IMR-90 (cell line): ENCODE measurements around the gene TMEM61.

Source experiments
- BHLHE40 ChIP-seq: fragments of 150-350 bp; IDR thresholded peaks from 2 replicates; pipeline ENCODE4 v1.6.1; 2016; ENCODE audit warnings: mild to moderate bottlenecking, low read depth, low read length
- CEBPB ChIP-seq: IDR thresholded peaks from 2 replicates; pipeline ENCODE4 v1.6.1; 2012; ENCODE audit warnings: low read depth, low read length, improper control_type of control experiment
- CHD1 ChIP-seq: IDR thresholded peaks from 2 replicates; pipeline ENCODE4 v1.6.1; 2012; ENCODE audit warnings: low read depth, low read length, improper control_type of control experiment
- MAFK ChIP-seq: IDR thresholded peaks from 2 replicates; pipeline ENCODE4 v1.6.1; 2012; ENCODE audit warnings: low read depth, low read length, improper control_type of control experiment
- MAZ ChIP-seq: IDR thresholded peaks from 2 replicates; pipeline ENCODE4 v1.6.1; 2012; ENCODE audit warnings: low read depth, mild to moderate bottlenecking, low read length, improper control_type of control experiment, moderate library complexity, borderline replicate concordance
- MXI1 ChIP-seq: IDR thresholded peaks from 2 replicates; pipeline ENCODE4 v1.6.1; 2012; ENCODE audit warnings: low read depth, mild to moderate bottlenecking, low read length, moderate library complexity, borderline replicate concordance
- NFE2L2 ChIP-seq: fragments of 150-350 bp; IDR thresholded peaks from 2 replicates; pipeline ENCODE4 v1.6.1; 2016; ENCODE audit warnings: low read depth, mild to moderate bottlenecking, low read length
- POLR2A ChIP-seq: IDR thresholded peaks from 2 replicates; pipeline ENCODE4 v1.6.1; 2012; ENCODE audit warnings: mild to moderate bottlenecking, low read depth, low read length
- RAD21 ChIP-seq: IDR thresholded peaks from 2 replicates; pipeline ENCODE4 v1.6.1; 2012; ENCODE audit warnings: low read length, improper control_type of control experiment
- RFX5 ChIP-seq: IDR thresholded peaks from 2 replicates; pipeline ENCODE4 v1.8.0; 2012; ENCODE audit warnings: low read depth, mild to moderate bottlenecking, low read length, moderate library complexity
- SMC3 ChIP-seq: fragments of 150-350 bp; IDR thresholded peaks from 2 replicates; pipeline ENCODE4 v1.6.1; 2016; ENCODE audit warnings: low read depth, mild to moderate bottlenecking, antibody characterized with exemption, low read length, moderate library complexity
- TF ChIP-seq, protein P1 (sequence below): fragments of 150-350 bp; IDR thresholded peaks from 2 replicates; pipeline ENCODE4 v1.6.1; 2017; ENCODE audit warnings: mild to moderate bottlenecking, antibody characterized with exemption, low read length, low read depth
- TF ChIP-seq, protein P2 (sequence below): conservative IDR thresholded peaks from 2 replicates; pipeline ENCODE4 v1.5.1; 2012; ENCODE audit warnings: mild to moderate bottlenecking, low read depth, low read length, improper control_type of control experiment
- TF ChIP-seq, protein P3 (sequence below): fragments of 150-350 bp; IDR thresholded peaks from 2 replicates; pipeline ENCODE4 v1.6.1; 2016; ENCODE audit warnings: low read depth, mild to moderate bottlenecking, low read length, moderate library complexity, borderline replicate concordance

DNA sequence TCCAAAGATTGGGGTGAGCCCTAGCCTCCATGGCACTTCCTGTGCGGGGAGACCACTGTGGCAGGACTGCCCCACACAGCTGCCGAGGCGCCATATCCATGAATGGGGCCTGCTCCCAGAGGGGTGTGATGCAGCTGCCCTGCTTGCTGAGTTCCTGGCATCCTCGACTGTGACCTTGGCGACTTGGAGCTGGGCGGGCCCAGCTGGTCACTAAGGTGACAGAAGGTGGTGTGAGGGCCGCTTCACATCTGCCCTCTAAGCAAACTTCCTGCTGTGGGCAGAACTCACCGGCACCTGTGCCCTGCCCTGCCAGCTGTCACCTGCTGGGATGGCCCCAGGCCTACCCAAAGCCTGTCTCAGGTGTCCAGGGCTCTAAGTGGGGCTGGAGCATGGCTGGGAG is 9.0 kb downstream of the TMEM61 start:
- TF ChIP-seq, protein P1, sequence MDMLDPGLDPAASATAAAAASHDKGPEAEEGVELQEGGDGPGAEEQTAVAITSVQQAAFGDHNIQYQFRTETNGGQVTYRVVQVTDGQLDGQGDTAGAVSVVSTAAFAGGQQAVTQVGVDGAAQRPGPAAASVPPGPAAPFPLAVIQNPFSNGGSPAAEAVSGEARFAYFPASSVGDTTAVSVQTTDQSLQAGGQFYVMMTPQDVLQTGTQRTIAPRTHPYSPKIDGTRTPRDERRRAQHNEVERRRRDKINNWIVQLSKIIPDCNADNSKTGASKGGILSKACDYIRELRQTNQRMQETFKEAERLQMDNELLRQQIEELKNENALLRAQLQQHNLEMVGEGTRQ, result no peak
- TF ChIP-seq, protein P2, sequence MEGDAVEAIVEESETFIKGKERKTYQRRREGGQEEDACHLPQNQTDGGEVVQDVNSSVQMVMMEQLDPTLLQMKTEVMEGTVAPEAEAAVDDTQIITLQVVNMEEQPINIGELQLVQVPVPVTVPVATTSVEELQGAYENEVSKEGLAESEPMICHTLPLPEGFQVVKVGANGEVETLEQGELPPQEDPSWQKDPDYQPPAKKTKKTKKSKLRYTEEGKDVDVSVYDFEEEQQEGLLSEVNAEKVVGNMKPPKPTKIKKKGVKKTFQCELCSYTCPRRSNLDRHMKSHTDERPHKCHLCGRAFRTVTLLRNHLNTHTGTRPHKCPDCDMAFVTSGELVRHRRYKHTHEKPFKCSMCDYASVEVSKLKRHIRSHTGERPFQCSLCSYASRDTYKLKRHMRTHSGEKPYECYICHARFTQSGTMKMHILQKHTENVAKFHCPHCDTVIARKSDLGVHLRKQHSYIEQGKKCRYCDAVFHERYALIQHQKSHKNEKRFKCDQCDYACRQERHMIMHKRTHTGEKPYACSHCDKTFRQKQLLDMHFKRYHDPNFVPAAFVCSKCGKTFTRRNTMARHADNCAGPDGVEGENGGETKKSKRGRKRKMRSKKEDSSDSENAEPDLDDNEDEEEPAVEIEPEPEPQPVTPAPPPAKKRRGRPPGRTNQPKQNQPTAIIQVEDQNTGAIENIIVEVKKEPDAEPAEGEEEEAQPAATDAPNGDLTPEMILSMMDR, result no peak
- TF ChIP-seq NFE2L2, result no peak
- no peak for TF ChIP-seq POLR2A
- no peak for TF ChIP-seq MXI1
- TF ChIP-seq RAD21, result no peak
- TF ChIP-seq, protein P3, sequence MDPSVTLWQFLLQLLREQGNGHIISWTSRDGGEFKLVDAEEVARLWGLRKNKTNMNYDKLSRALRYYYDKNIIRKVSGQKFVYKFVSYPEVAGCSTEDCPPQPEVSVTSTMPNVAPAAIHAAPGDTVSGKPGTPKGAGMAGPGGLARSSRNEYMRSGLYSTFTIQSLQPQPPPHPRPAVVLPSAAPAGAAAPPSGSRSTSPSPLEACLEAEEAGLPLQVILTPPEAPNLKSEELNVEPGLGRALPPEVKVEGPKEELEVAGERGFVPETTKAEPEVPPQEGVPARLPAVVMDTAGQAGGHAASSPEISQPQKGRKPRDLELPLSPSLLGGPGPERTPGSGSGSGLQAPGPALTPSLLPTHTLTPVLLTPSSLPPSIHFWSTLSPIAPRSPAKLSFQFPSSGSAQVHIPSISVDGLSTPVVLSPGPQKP, result no peak
- no peak for TF ChIP-seq MAFK
- TF ChIP-seq CHD1, result no peak
- no peak for TF ChIP-seq RFX5
- no peak for TF ChIP-seq MAZ
- TF ChIP-seq SMC3, result no peak
- no peak for TF ChIP-seq CEBPB
- TF ChIP-seq BHLHE40, result no peak
